ENCODE data around the gene PIM2.

The PIM2 gene

GRCh38 chrX:48918643-48919340 lies at the start of gene PIM2:
Gene PIM2, minus strand, starts transcription at chrX:48919024. Its CDS starts 190 bp downstream, at chrX:48918834.
- ATAC-seq (peak; percentile 78), DNase-seq (peak; percentile 88 to 94)
- Mint-ChIP-seq H3K4me3 (peak within 1 kb of the TSS; percentile 91 to 92), H3K27ac (peak within 1 kb of the TSS; percentile 98 to 99), H3K27me3 (no peaks in the 10 kb centered on the region), H3K4me1 (peaks cover 64% of the 10 kb centered on the region), H3K9me3 (no peaks in the 10 kb centered on the region)

GRCh38 chrX:48968377-48968776 lies 49.6 kb upstream of the PIM2 start:
- DNase-seq, result no peak
- ATAC-seq, result no peak
- peak overlapping the region in 1 of 2 donors; percentile 56 for H3K27ac Mint-ChIP-seq
- no peaks in the 10 kb centered on the region for H3K9me3 Mint-ChIP-seq
- no peaks in the 10 kb centered on the region for H3K27me3 Mint-ChIP-seq
- H3K4me3 Mint-ChIP-seq, result no peak overlapping the region
- peaks cover 27% of the 10 kb centered on the region for H3K4me1 Mint-ChIP-seq

- no peaks in the 10 kb centered on the region for H3K27me3 Mint-ChIP-seq
- ATAC-seq (no peak), DNase-seq (no peak)
- H3K9me3 Mint-ChIP-seq, result no peaks in the 10 kb centered on the region
- H3K4me1 Mint-ChIP-seq, result peaks cover 15% of the 10 kb centered on the region
- H3K4me3 Mint-ChIP-seq, result no peak overlapping the region
- H3K27ac Mint-ChIP-seq, result no peak overlapping the region
These were observed 48.2 kb upstream of the PIM2 start for GRCh38 chrX:48966796-48967579.

GRCh38 chrX:48965959-48966358 lies 47.1 kb upstream of the PIM2 start:
- Mint-ChIP-seq H3K27ac (no peak overlapping the region), H3K4me3 (no peak overlapping the region)

GRCh38 chrX:48961585-48962091 lies 42.8 kb upstream of the PIM2 start:
- Mint-ChIP-seq H3K4me3 (no peak overlapping the region), H3K9me3 (no peaks in the 10 kb centered on the region), H3K27ac (peak overlapping the region in 1 of 2 donors; percentile 3), H3K4me1 (no peaks in the 10 kb centered on the region), H3K27me3 (no peaks in the 10 kb centered on the region)
- ATAC-seq (no peak), DNase-seq (no peak)

More at GRCh38 chrX:48965959-48966358, 47.1 kb upstream of the PIM2 start:
- ATAC-seq, result no peak
- H3K4me1 Mint-ChIP-seq, result peaks cover 6% of the 10 kb centered on the region
- no peaks in the 10 kb centered on the region for H3K9me3 Mint-ChIP-seq
- no peaks in the 10 kb centered on the region for H3K27me3 Mint-ChIP-seq
- DNase-seq, result no peak

GRCh38 chrX:48960291-48960690 lies 41.5 kb upstream of the PIM2 start:
- Mint-ChIP-seq H3K9me3 (no peaks in the 10 kb centered on the region), H3K4me1 (peaks cover 10% of the 10 kb centered on the region), H3K4me3 (peak overlapping the region in 1 of 2 donors; percentile 9), H3K27ac (peak overlapping the region in 1 of 2 donors; percentile 80), H3K27me3 (no peaks in the 10 kb centered on the region)
- no peak for ATAC-seq
- no peak for DNase-seq

GRCh38 chrX:48958635-48959094 lies 39.8 kb upstream of the PIM2 start:
- Mint-ChIP-seq H3K4me3 (peak overlapping the region; percentile 98 to 99), H3K27me3 (no peaks in the 10 kb centered on the region), H3K4me1 (peaks cover 27% of the 10 kb centered on the region), H3K9me3 (no peaks in the 10 kb centered on the region), H3K27ac (peak overlapping the region in 1 of 2 donors; percentile 100)
- ATAC-seq, result no peak
- DNase-seq, result peak in 1 of 2 donors; percentile 21

- H3K9me3 Mint-ChIP-seq, result no peaks in the 10 kb centered on the region
- peak overlapping the region; percentile 98 to 99 for H3K4me3 Mint-ChIP-seq
- DNase-seq (peak; percentile 92 to 95), ATAC-seq (peak; percentile 91)
- H3K27ac Mint-ChIP-seq, result peak overlapping the region; percentile 100
- no peaks in the 10 kb centered on the region for H3K27me3 Mint-ChIP-seq
- peaks cover 33% of the 10 kb centered on the region for H3K4me1 Mint-ChIP-seq
These were observed 39.2 kb upstream of the PIM2 start for GRCh38 chrX:48957827-48958634.

GRCh38 chrX:48957477-48957826 lies 38.6 kb upstream of the PIM2 start, which contains the start of gene OTUD5:
Gene OTUD5, minus strand, starts transcription at chrX:48957607. Its CDS starts 37 bp downstream, at chrX:48957570.
- Mint-ChIP-seq H3K9me3 (no peaks in the 10 kb centered on the region), H3K27me3 (no peaks in the 10 kb centered on the region), H3K4me1 (peaks cover 39% of the 10 kb centered on the region), H3K27ac (peak within 1 kb of the TSS; percentile 100), H3K4me3 (peak within 1 kb of the TSS; percentile 98 to 99)
- DNase-seq (peak in 1 of 2 donors; percentile 74), ATAC-seq (peak; percentile 67)

GRCh38 chrX:48956728-48957414 lies 38.0 kb upstream of the PIM2 start:
- no peaks in the 10 kb centered on the region for H3K27me3 Mint-ChIP-seq
- DNase-seq, result peak; percentile 50 to 68
- H3K4me1 Mint-ChIP-seq, result peaks cover 44% of the 10 kb centered on the region

GRCh38 chrX:48948589-48948988 lies 29.8 kb upstream of the PIM2 start:
- Mint-ChIP-seq H3K27ac (no peak overlapping the region), H3K27me3 (no peaks in the 10 kb centered on the region), H3K4me3 (no peak overlapping the region), H3K4me1 (peaks cover 63% of the 10 kb centered on the region), H3K9me3 (no peaks in the 10 kb centered on the region)
- no peak for ATAC-seq
- DNase-seq, result no peak

More at GRCh38 chrX:48956728-48957414, 38.0 kb upstream of the PIM2 start:
- H3K4me3 Mint-ChIP-seq, result peak overlapping the region; percentile 75 to 85
- peak overlapping the region; percentile 78 to 90 for H3K27ac Mint-ChIP-seq
- H3K9me3 Mint-ChIP-seq, result no peaks in the 10 kb centered on the region
- peak; percentile 42 for ATAC-seq

GRCh38 chrX:48945517-48946348 lies 26.9 kb upstream of the PIM2 start:
- ATAC-seq (no peak), DNase-seq (peak in 1 of 2 donors; percentile 39)
- peak overlapping the region in 1 of 2 donors; percentile 63 for H3K27ac Mint-ChIP-seq
- no peaks in the 10 kb centered on the region for H3K9me3 Mint-ChIP-seq
- peaks cover 66% of the 10 kb centered on the region for H3K4me1 Mint-ChIP-seq
- H3K27me3 Mint-ChIP-seq, result no peaks in the 10 kb centered on the region
- H3K4me3 Mint-ChIP-seq, result peak overlapping the region; percentile 54 to 64

- Mint-ChIP-seq H3K4me3 (peak overlapping the region; percentile 74 to 80), H3K27ac (peak overlapping the region; percentile 89 to 94), H3K9me3 (no peaks in the 10 kb centered on the region), H3K27me3 (no peaks in the 10 kb centered on the region), H3K4me1 (peaks cover 88% of the 10 kb centered on the region)
- no peak for ATAC-seq
- no peak for DNase-seq
These were observed 24.1 kb upstream of the PIM2 start for GRCh38 chrX:48942895-48943294.
